Osteoblast (primary cell): ENCODE results near the gene ZSWIM7. TPM values are rescaled to one million over a fixed set of nuclear protein-coding genes. Genes with fewer than 3 reads are reported as not detected.

Source experiments
- DNase-seq: peaks from one replicate; pipeline ENCODE4 v3.0.0; 2011; ENCODE audit warnings: low spot score, mixed read lengths; ENCODE audit not compliant: insufficient read length; ENCODE audit errors: missing footprints
- H2AFZ ChIP-seq: 2 replicates; pipeline ENCODE4 v1.6.0; 2011; ENCODE audit warnings: mild to moderate bottlenecking, low read length
- H3K27ac ChIP-seq: 2 replicates; pipeline ENCODE4 v1.5.1; 2011; ENCODE audit warnings: mild to moderate bottlenecking, low read depth, low read length, moderate library complexity
- H3K27me3 ChIP-seq: 2 replicates; pipeline ENCODE4 v1.6.0; 2012; ENCODE audit warnings: mild to moderate bottlenecking, control low read depth, inconsistent platforms, low read length, moderate library complexity; ENCODE audit not compliant: insufficient read depth
- H3K36me3 ChIP-seq: 2 replicates; pipeline ENCODE4 v1.5.1; 2011; ENCODE audit warnings: mild to moderate bottlenecking, low read length, control low read depth, moderate library complexity; ENCODE audit not compliant: insufficient read depth
- H3K4me1 ChIP-seq: 2 replicates; pipeline ENCODE4 v1.5.1; 2011; ENCODE audit warnings: mild to moderate bottlenecking, low read length, control low read depth, moderate library complexity; ENCODE audit not compliant: insufficient read depth
- H3K4me2 ChIP-seq: 2 replicates; pipeline ENCODE4 v1.6.0; 2011; ENCODE audit warnings: mild to moderate bottlenecking, low read length; ENCODE audit not compliant: insufficient read depth
- H3K4me3 ChIP-seq: fragments of 200-600 bp; sonication (generic); 3 replicates; pipeline ENCODE4 v1.5.1; 2012; ENCODE audit warnings: mild to moderate bottlenecking, low read length, inconsistent platforms; ENCODE audit not compliant: insufficient read depth
- H3K79me2 ChIP-seq: 2 replicates; pipeline ENCODE4 v1.6.0; 2012; ENCODE audit warnings: mild to moderate bottlenecking, low read length, control low read depth, inconsistent platforms; ENCODE audit not compliant: insufficient read depth
- H3K9me3 ChIP-seq: 2 replicates; pipeline ENCODE4 v1.5.1; 2011; ENCODE audit warnings: low read depth, low read length, control low read depth
- H4K20me1 ChIP-seq: 2 replicates; pipeline ENCODE4 v1.6.0; 2012; ENCODE audit warnings: mild to moderate bottlenecking, low read length, control low read depth; ENCODE audit not compliant: insufficient read depth
- total RNA-seq: library from RNA; depleted of rRNA; stranded (reverse); fragments of >200 nt; gene quantifications from 2 replicates; pipeline ENCODE4 v1.2.3, GENCODE V29; 2012
- TF ChIP-seq, protein P1 (sequence below): IDR thresholded peaks from 2 replicates; pipeline ENCODE4 v1.5.1; 2011; ENCODE audit warnings: mild to moderate bottlenecking, low read depth, low read length, moderate library complexity; ENCODE audit errors: extremely low read depth

Gene ZSWIM7
- total RNA-seq, 1 donor: 11.6 TPM

DNA sequence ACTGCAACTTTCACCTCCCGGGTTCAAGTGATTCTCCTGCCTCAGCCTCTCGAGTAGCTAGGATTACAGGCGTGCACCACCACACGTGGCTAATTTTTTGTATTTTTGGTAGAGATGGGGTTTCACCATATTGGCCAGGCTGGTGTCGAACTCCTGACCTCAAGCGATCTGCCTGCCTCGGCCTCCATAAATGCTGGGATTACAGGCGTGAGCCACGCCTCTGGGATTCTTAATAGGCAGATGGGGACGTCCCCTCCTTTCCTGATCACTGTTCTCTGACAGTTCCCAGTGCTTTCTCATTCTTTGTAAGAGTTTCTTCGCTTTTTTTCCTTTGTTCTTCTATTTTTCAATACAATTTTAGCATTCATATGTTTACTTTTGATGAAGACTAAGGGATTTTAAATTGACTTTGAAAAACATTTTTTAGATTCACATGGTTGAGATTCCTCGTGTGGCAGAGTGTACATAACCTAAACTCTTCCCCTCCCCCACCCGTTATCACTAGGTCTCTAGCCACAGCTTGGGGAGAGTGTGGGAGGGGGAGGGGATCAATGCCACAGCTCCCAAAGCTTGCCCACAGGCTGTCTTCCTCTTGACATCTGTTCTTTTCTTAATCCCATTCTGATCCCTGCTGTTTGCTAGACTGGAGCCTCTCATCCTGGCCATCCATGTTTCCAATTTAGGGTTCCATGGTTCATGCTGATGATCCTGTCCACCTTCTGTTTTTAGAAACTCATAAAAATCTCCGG is 43.5 kb downstream of the ZSWIM7 start:
- H3K36me3 ChIP-seq: no peaks in the 10 kb centered on the region
- H3K79me2 ChIP-seq: peaks cover 13% of the 10 kb centered on the region
- TF ChIP-seq, protein P1, sequence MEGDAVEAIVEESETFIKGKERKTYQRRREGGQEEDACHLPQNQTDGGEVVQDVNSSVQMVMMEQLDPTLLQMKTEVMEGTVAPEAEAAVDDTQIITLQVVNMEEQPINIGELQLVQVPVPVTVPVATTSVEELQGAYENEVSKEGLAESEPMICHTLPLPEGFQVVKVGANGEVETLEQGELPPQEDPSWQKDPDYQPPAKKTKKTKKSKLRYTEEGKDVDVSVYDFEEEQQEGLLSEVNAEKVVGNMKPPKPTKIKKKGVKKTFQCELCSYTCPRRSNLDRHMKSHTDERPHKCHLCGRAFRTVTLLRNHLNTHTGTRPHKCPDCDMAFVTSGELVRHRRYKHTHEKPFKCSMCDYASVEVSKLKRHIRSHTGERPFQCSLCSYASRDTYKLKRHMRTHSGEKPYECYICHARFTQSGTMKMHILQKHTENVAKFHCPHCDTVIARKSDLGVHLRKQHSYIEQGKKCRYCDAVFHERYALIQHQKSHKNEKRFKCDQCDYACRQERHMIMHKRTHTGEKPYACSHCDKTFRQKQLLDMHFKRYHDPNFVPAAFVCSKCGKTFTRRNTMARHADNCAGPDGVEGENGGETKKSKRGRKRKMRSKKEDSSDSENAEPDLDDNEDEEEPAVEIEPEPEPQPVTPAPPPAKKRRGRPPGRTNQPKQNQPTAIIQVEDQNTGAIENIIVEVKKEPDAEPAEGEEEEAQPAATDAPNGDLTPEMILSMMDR: no peak
- no peaks in the 10 kb centered on the region for H4K20me1 ChIP-seq
- no peak for DNase-seq
- H3K27ac ChIP-seq: no peak overlapping the region
- H3K4me1 ChIP-seq: peaks cover 41% of the 10 kb centered on the region
- no peak overlapping the region for H2AFZ ChIP-seq
- H3K4me3 ChIP-seq: no peak overlapping the region
- H3K4me2 ChIP-seq: no peak overlapping the region
- H3K9me3 ChIP-seq: no peaks in the 10 kb centered on the region
- H3K27me3 ChIP-seq: no peaks in the 10 kb centered on the region

DNA sequence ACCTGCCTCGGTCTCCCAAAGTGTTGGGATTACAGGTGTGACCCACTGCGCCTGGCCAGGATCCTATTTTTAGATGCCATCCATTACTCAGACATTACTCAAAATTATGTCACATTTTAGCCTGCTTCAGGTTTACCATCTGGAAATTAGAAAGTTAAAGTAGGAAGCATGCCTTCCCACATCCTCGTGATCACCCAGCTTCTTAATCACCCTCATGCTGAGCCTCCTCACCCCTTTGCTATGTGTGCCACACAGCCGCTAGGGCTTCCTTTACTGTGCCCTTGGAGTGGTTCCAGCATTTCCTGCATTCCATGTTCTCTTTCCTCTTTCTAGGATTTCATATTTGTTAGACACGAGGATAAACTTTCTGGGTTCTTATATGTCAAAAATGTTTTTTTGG is 45.3 kb downstream of the ZSWIM7 start:
- H3K79me2 ChIP-seq: peaks cover 24% of the 10 kb centered on the region
- no peaks in the 10 kb centered on the region for H3K9me3 ChIP-seq
- TF ChIP-seq, protein P1: peak; percentile 20
- H3K36me3 ChIP-seq: no peaks in the 10 kb centered on the region
- H3K4me3 ChIP-seq: no peak overlapping the region
- no peaks in the 10 kb centered on the region for H4K20me1 ChIP-seq
- H3K4me2 ChIP-seq: peak overlapping the region; percentile 9
- peaks cover 33% of the 10 kb centered on the region for H3K4me1 ChIP-seq
- H3K27ac ChIP-seq: peak overlapping the region; percentile 48
- no peaks in the 10 kb centered on the region for H3K27me3 ChIP-seq
- DNase-seq: peak; percentile 94
- H2AFZ ChIP-seq: no peak overlapping the region

GRCh38 chr17:15952916-15953790 is 46.4 kb downstream of the ZSWIM7 start:
- Histone ChIP-seq H3K4me1 (peaks cover 23% of the 10 kb centered on the region), H3K79me2 (peaks cover 32% of the 10 kb centered on the region), H3K9me3 (no peaks in the 10 kb centered on the region), H3K36me3 (no peaks in the 10 kb centered on the region), H4K20me1 (no peaks in the 10 kb centered on the region), H3K27ac (peak overlapping the region; percentile 48), H3K27me3 (no peaks in the 10 kb centered on the region), H2AFZ (no peak overlapping the region), H3K4me3 (no peak overlapping the region), H3K4me2 (no peak overlapping the region)
- DNase-seq: peak; percentile 82
- TF ChIP-seq, protein P1: no peak

GRCh38 chr17:15952048-15952532 is 47.4 kb downstream of the ZSWIM7 start:
- Histone ChIP-seq H3K27ac (no peak overlapping the region), H2AFZ (no peak overlapping the region), H3K36me3 (no peaks in the 10 kb centered on the region), H3K79me2 (peaks cover 41% of the 10 kb centered on the region), H3K9me3 (no peaks in the 10 kb centered on the region), H3K4me2 (no peak overlapping the region), H3K27me3 (no peaks in the 10 kb centered on the region), H3K4me1 (peaks cover 27% of the 10 kb centered on the region), H4K20me1 (no peaks in the 10 kb centered on the region), H3K4me3 (no peak overlapping the region)
- TF ChIP-seq, protein P1: no peak
- no peak for DNase-seq
